Endothelial cell of umbilical vein (primary cell): ENCODE data around the gene TFRC. TPM values are rescaled to one million over a fixed set of nuclear protein-coding genes. Genes with fewer than 3 reads are reported as not detected.

ENCODE experiments used
- BruUV-seq: library from RNA; stranded (reverse); fragments of 400-500 nt; replicated peaks from 2 replicates; lab custom pipeline; 2021; lab: Mats Ljungman, UMichigan
- CTCF ChIA-PET: fragments of 300-600, 350-600 bp; sonication (Branson Sonifier 250); formaldehyde crosslinking; loops from one replicate; lab custom pipeline; 2021; ENCODE audit warnings: antibody characterized with exemption, inconsistent platforms; lab: Charles Lee
- POLR2A ChIA-PET: fragments of 300-600, 350-600 bp; sonication (Branson Sonifier 250); formaldehyde crosslinking; loops from one replicate; lab custom pipeline; 2021; ENCODE audit warnings: antibody characterized with exemption, inconsistent platforms; lab: Charles Lee
- DNase-seq: peaks from one replicate; pipeline ENCODE4 v3.0.0-alpha.2; 2011; ENCODE audit warnings: low read depth, low spot score
- FAIRE-seq: peaks from 2 replicates; lab custom pipeline; 2011; peaks lifted over from hg19 to GRCh38; lab: Jason Lieb, UNC
- H2AFZ ChIP-seq: 2 replicates; pipeline ENCODE4 v1.6.0; 2012; ENCODE audit warnings: low read depth, low read length, control low read depth, inconsistent platforms
- H3K27ac ChIP-seq: 2 replicates; pipeline ENCODE4 v1.5.1; 2011; ENCODE audit warnings: low read depth, mild to moderate bottlenecking, control low read depth, low read length, moderate library complexity; ENCODE audit not compliant: insufficient read depth
- H3K27me3 ChIP-seq, 2 experiments: 2 replicates each; pipeline versions ENCODE4 v1.6.0 to v1.6.1; 2011; ENCODE audit warnings: low read length in 2 of 2, mixed read lengths in 1 of 2; ENCODE audit not compliant: control insufficient read depth in 2 of 2, insufficient read depth in 2 of 2
- H3K36me3 ChIP-seq, 2 experiments: 2 replicates in 1 of 2; 3 replicates in 1 of 2; pipeline ENCODE4 v1.5.1; 2011; ENCODE audit warnings: low read length in 2 of 2, mild to moderate bottlenecking in 1 of 2, moderate library complexity in 1 of 2; ENCODE audit not compliant: control insufficient read depth in 2 of 2, insufficient read depth in 2 of 2; ENCODE audit errors: extremely low read depth in 1 of 2
- H3K4me1 ChIP-seq: 3 replicates; pipeline ENCODE4 v1.5.1; 2011; ENCODE audit warnings: mild to moderate bottlenecking, low read length; ENCODE audit not compliant: control insufficient read depth, insufficient read depth; ENCODE audit errors: extremely low read depth
- H3K4me2 ChIP-seq: 2 replicates; pipeline ENCODE4 v1.6.1; 2011; ENCODE audit warnings: low read length, control low read depth, mixed read lengths; ENCODE audit not compliant: insufficient read depth
- H3K4me3 ChIP-seq, 3 experiments: fragments of 200-600 bp in 1 of 3; sonication (generic), shearing (Covaris generic) in 1 of 3; replicated peaks in 1 of 3; 2 replicates each; pipeline ENCODE4 v1.5.1; 2011 to 2016; ENCODE audit warnings: control low read depth in 3 of 3, low read length in 3 of 3, mild to moderate bottlenecking in 2 of 3, inconsistent platforms in 1 of 3, low read depth in 1 of 3, moderate library complexity in 1 of 3; ENCODE audit not compliant: insufficient read depth in 1 of 3
- H3K79me2 ChIP-seq: 2 replicates; pipeline ENCODE4 v1.6.0; 2012; ENCODE audit warnings: low read length, inconsistent platforms; ENCODE audit not compliant: control insufficient read depth, insufficient read depth
- H3K9ac ChIP-seq: replicated peaks from 2 replicates; pipeline ENCODE3; 2011; ENCODE audit warnings: low read length, control low read depth; ENCODE audit not compliant: insufficient read depth; ENCODE audit errors: extremely low read depth
- H3K9me1 ChIP-seq: replicated peaks from 3 replicates; pipeline ENCODE4 v1.6.0; 2011; ENCODE audit warnings: mild to moderate bottlenecking, low read length; ENCODE audit not compliant: control insufficient read depth, insufficient read depth; ENCODE audit errors: extremely low read depth
- H3K9me3 ChIP-seq: replicated peaks from 2 replicates; pipeline ENCODE4 v1.5.1; 2012; ENCODE audit warnings: low read length, inconsistent platforms; ENCODE audit not compliant: control insufficient read depth, insufficient read depth
- H4K20me1 ChIP-seq: replicated peaks from 2 replicates; pipeline ENCODE3; 2011; ENCODE audit warnings: mild to moderate bottlenecking, low read length; ENCODE audit not compliant: control insufficient read depth, insufficient read depth; ENCODE audit errors: extremely low read depth
- EZH2 ChIP-seq: IDR thresholded peaks from 2 replicates; pipeline ENCODE4 v1.6.1; 2012; ENCODE audit warnings: borderline replicate concordance, low read depth, mild to moderate bottlenecking, moderate library complexity, low read length, inconsistent platforms; ENCODE audit not compliant: severe bottlenecking
- FOS ChIP-seq: IDR thresholded peaks from 2 replicates; pipeline ENCODE4 v1.6.1; 2011; ENCODE audit warnings: mild to moderate bottlenecking, low read length, moderate library complexity, borderline replicate concordance; ENCODE audit not compliant: insufficient read depth
- GATA2 ChIP-seq: IDR thresholded peaks from 2 replicates; pipeline ENCODE4 v1.7.0; 2011; ENCODE audit warnings: low read depth, mild to moderate bottlenecking, moderate library complexity, mixed read lengths, low read length; ENCODE audit not compliant: insufficient read length, insufficient read depth
- JUN ChIP-seq: IDR thresholded peaks from 2 replicates; pipeline ENCODE4 v1.6.1; 2011; ENCODE audit warnings: borderline replicate concordance, low read depth; ENCODE audit not compliant: insufficient read length, insufficient read depth
- MAX ChIP-seq: IDR thresholded peaks from 2 replicates; pipeline ENCODE4 v1.6.1; 2011; ENCODE audit not compliant: insufficient read depth, insufficient read length
- MYC ChIP-seq: IDR thresholded peaks from one replicate; pipeline ENCODE4 v1.6.1; 2011; ENCODE audit warnings: mild to moderate bottlenecking, low read depth, low read length
- POLR2A ChIP-seq: IDR thresholded peaks from 2 replicates; pipeline ENCODE4 v1.6.1; 2012; ENCODE audit warnings: low read depth, mild to moderate bottlenecking, control low read depth, low read length
- POLR2AphosphoS5 ChIP-seq: IDR thresholded peaks from 2 replicates; pipeline ENCODE4 v1.6.1; 2012; ENCODE audit warnings: low read depth, mild to moderate bottlenecking, control low read depth, low read length, moderate library complexity; ENCODE audit not compliant: insufficient read depth
- dilution Hi-C: fragments of 300-500 bp; cut with MboI; formaldehyde crosslinking; loops from one replicate; pipeline ENCODE4 v1.15.0; 2019; ENCODE audit warnings: low sequenced_read_pairs; ENCODE audit not compliant: extremely low pct_ligation_motif_present
- intact Hi-C: fragments of 100-400 bp; cut with micrococcal nuclease; formaldehyde crosslinking; loops from one replicate; pipeline ENCODE4 v1.10.0; 2022
- polyA plus RNA-seq, 4 experiments: library from polyadenylated mRNA; depleted of rRNA in 3 of 4; stranded (reverse) in 3 of 4; unstranded in 1 of 4; fragments of >200 nt; gene quantifications; 2 replicates each; pipeline versions ENCODE4 v1.2.1 to v1.2.3, GENCODE V29; 2011 to 2012; ENCODE audit warnings: missing spikeins in 1 of 4
- total RNA-seq: library from RNA; stranded (reverse); gene quantifications from 2 replicates; pipeline ENCODE4 v1.2.3, GENCODE V29; 2021
- TF ChIP-seq, protein P1 (sequence below), 2 donors: IDR thresholded peaks; 1 replicate in 1 of 2; 2 replicates in 1 of 2; pipeline ENCODE4 v1.5.1; 2011; ENCODE audit warnings: low read length in 2 of 2, mild to moderate bottlenecking in 2 of 2, moderate library complexity in 2 of 2, control low read depth in 1 of 2, inconsistent platforms in 1 of 2, low read depth in 1 of 2; ENCODE audit not compliant: insufficient read depth in 1 of 2; ENCODE audit errors: extremely low read depth in 1 of 2

Gene TFRC
- total and polyA plus RNA-seq, 2 donors (not counting 3 experiments of a cell fraction or from before 2014, with no cell fraction given): 14.1 to 69.6 TPM

- Histone ChIP-seq H4K20me1 (no peaks in the 10 kb centered on the region), H3K27me3 (no peaks in the 10 kb centered on the region), H3K27ac (no peak overlapping the region), H3K9me1 (no peaks in the 10 kb centered on the region), H3K9ac (no peak overlapping the region), H2AFZ (no peak overlapping the region), H3K4me1 (no peaks in the 10 kb centered on the region), H3K36me3 (peaks cover 8 to 11% of the 10 kb centered on the region in 2 experiments), H3K79me2 (no peaks in the 10 kb centered on the region), H3K9me3 (no peaks in the 10 kb centered on the region), H3K4me2 (no peak overlapping the region), H3K4me3 (no peak overlapping the region)
- no TSS peak for BruUV-seq
- TF ChIP-seq MAX (no peak), POLR2AphosphoS5 (no peak), EZH2 (no peak), MYC (no peak), FOS (no peak), POLR2A (no peak), GATA2 (no peak), JUN (no peak)
- TF ChIP-seq, protein P1, sequence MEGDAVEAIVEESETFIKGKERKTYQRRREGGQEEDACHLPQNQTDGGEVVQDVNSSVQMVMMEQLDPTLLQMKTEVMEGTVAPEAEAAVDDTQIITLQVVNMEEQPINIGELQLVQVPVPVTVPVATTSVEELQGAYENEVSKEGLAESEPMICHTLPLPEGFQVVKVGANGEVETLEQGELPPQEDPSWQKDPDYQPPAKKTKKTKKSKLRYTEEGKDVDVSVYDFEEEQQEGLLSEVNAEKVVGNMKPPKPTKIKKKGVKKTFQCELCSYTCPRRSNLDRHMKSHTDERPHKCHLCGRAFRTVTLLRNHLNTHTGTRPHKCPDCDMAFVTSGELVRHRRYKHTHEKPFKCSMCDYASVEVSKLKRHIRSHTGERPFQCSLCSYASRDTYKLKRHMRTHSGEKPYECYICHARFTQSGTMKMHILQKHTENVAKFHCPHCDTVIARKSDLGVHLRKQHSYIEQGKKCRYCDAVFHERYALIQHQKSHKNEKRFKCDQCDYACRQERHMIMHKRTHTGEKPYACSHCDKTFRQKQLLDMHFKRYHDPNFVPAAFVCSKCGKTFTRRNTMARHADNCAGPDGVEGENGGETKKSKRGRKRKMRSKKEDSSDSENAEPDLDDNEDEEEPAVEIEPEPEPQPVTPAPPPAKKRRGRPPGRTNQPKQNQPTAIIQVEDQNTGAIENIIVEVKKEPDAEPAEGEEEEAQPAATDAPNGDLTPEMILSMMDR (IDR thresholded peaks at IDR 0.05; ENCODE audit: extremely low read depth in 1 of 2, insufficient read depth in 1 of 2, low read depth in 1 of 2, low read length in 2 of 2): no peak
- ChIA-PET POLR2A (no interaction called here), CTCF (interaction anchor here (1.3 kb wide), 1 partner anchor 22 kb away, joined by 4 read pairs; no protein-coding TSS in a partner anchor)
- DNase-seq: no peak
- no peak for FAIRE-seq
- intact Hi-C loops (no loop called here), dilution Hi-C loops (no loop called here)
These were observed 31.3 kb downstream of the TFRC start for GRCh38 chr3:196050597-196050996.
